HG02885 (cell line): ENCODE results near the gene IRF5.
A peak's percentile ranks its signal among the peaks of the same experiment; 100 is the strongest.
"Not testable (repeated sequence)": the region's sequence is repeated elsewhere in the genome, so short reads cannot be mapped to it uniquely, and the experiment has no call there.

ENCODE experiments used
- ATAC-seq: cut with Tn5 transposase; IDR thresholded peaks from one replicate; pipeline ENCODE4 v1.9.1; 2021; ENCODE audit warnings: mild to moderate bottlenecking; ENCODE audit not compliant: unreplicated experiment, poor library complexity

IRF5 gene

DNA sequence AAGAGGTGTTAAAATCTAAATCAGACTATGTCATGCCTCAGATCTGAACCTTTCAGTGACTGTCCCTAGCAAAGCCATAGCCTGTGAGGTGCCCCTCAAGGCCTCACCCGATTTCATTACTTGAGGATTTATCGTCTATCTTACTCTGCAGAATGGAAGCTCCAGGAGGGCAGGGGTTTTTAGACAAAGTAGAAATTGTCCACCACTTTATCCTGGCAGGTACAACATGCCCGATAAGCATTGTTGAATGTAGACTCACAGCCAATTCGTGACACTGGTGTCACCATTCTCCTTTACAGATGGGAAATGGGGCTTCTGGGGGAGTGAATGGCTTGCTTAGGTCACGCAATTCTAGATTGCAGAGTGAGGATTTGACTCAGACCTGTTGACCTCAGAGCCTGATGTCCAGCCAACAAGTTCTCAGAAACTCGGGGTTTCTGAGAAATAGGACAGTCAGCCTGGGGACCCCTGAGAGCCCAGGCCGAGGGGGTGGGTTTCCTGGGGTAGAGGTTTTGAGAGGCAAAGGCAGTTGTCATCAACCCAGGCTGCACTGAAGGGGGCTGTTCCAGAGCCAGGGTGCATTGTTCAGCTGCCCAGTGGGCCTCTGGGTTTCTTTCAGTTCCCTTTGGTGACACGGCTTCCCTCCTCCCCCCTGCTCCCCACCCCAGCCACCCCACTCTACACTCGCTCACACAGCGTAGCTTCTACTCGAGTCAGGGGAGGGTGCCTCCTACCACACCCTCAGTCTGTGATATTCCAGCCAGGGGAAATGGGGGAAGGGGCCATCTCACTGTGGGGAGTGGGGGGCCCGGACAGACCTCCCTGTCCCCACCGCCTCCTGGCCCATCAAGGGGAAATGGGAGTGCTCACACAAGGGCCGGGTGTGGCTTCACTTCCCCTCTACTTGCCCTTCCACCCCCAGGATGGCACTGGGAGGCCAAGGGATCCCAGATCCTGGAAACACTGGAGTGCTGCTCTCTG lies 3.1 kb upstream of the IRF5 start:
- peak; percentile 46 for ATAC-seq

DNA sequence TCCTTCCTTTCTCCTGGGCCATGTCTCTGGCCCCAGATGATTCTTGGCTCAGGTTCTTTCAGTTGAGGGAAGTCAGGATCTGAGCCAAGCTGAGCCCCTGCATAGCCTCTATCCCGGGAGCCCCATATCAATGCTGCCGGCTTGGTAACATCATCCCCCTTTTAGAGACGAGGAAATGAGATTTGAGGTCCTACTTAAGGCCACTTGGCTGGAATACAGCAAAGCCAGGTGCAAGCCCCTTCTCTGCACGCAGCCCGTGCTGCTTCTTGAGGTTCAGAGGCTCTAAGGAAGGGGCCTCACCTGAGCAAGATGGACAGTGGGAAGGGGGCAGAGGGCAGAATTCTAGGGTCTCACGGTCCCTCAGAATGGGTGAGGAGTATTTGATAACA lies 2.4 kb upstream of the IRF5 start:
- ATAC-seq, result no peak

DNA sequence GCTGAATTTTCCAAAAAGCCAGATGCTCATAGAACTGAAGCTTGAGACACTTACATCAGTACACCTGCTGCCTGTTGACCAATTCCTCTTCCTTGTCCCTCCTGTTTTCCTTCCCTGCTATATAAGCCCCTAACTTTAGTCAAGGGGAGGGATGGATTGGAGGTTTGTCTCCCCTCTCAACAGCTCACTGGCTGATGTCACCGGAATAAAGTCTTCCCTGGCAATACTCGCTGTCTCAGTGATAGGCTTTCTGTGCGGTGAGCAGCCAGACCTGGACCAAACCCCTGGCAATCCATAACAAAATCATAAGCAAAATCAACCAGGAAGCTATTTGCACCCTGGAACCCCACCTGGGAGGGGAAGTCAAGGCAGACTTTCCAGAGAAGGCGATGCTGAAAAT lies 929 bp upstream of the IRF5 start:
- no peak for ATAC-seq

DNA sequence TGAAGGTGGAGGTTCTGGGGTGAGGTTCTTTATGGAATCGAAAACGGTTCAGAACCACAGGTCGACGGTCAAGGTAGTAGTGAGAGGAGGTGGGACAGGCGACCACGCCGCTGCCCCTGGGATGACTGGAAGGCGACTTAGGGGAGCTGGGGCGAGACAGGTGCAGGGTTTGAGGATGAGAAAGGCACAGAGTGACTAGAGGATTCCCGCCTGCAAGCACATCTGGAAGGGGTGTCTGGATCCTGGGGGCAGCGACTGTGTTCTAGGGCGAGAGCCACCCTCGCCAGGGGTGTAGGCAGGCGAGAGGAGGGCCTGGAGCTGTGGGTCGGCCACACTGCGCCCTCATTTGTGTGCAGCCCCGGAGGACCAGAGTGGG lies 468 bp upstream of the IRF5 start:
- no peak for ATAC-seq

DNA sequence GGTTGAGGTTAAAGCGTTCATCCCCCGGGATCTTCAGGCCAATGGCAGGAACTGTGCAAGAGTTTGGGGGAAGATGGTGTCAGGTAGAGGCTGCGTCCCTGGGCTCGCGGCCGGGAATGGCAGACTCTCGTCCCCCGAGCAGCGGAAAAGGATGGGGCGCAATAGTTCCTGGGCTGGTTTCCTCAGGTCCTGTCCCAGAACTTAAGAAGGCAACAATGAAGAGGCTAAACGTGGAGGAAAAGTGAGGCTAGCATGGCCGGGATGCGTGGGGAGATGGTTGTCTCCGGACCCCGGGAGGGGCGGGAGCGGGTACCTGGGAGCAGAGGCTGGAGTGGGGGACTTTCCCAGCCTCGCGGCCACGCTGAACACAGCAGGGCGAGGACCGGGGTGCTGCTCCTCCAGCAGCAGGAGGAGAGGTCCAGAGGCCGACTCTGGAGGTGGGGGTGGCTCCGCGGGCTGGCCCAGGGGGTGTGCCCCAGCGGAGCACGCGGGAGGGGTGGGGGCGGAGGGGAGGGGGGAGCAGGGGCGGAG lies 882 bp downstream of the IRF5 start:
- ATAC-seq, result peak; percentile 16

DNA sequence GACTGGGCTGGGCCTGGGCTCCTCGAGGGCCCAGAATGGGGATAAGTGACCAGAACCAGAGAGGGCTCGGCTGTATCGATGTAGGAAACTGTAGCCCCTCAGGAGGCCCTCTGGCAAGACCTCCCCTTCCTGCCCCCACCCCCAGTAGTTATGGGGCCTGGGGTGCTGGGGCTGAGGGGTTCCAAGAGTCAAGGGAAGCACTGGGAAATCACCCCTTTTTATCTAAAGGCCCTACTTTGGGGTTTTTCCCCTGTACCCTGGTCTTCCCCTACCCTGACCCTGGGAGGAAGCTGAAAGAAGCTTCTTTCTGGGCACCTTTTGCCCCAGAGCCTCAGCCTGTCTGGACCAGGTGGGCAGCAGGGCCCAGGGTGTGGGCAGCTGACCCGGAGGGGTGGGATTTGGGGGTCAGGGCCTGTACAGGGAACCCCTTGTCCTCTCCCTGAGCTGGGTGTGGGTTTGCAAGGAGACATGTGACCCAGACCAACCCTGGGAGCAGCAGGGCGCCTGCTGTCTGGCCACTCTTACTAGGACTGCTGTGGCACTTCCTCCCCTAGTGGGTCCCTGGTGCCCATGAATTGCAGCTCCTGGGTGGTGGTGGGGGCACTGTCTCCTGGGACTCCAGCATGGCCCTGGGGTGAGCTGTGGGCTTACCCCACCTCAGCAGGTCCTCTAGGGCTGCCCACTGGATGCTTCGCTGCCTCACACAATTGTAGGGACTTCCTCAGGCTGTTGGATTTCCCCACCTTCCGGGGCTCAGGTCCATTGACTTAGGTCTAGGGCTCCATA lies 1.5 kb downstream of the IRF5 start:
- peak; percentile 9 for ATAC-seq

DNA sequence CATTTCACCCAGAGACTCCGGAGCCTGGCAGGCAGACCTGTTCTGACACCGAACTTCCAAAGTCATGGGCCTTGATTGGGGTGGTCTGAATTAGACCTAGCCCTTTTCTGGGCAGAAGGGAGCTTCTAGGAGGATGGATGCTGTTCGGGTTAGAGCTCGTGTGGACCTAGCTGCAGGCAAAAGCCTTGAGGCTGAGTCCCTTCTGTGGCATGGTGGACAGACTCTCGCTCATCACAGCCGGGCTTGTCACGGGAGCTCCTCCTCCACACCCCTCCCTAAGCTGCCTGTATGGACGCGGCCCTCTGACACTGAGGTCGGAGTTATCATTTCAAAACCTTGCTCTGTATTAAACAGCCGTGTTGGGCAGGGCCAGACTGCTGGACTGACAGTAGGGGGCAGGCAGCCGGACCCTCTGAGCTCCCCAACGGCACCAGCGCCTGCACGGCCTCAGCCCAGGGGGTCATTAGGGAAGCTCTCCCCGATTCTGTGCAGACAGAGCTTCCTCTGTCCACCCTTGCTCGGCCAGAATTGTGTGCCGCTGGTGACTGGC lies 2.2 kb downstream of the IRF5 start:
- ATAC-seq, result peak; percentile 29

DNA sequence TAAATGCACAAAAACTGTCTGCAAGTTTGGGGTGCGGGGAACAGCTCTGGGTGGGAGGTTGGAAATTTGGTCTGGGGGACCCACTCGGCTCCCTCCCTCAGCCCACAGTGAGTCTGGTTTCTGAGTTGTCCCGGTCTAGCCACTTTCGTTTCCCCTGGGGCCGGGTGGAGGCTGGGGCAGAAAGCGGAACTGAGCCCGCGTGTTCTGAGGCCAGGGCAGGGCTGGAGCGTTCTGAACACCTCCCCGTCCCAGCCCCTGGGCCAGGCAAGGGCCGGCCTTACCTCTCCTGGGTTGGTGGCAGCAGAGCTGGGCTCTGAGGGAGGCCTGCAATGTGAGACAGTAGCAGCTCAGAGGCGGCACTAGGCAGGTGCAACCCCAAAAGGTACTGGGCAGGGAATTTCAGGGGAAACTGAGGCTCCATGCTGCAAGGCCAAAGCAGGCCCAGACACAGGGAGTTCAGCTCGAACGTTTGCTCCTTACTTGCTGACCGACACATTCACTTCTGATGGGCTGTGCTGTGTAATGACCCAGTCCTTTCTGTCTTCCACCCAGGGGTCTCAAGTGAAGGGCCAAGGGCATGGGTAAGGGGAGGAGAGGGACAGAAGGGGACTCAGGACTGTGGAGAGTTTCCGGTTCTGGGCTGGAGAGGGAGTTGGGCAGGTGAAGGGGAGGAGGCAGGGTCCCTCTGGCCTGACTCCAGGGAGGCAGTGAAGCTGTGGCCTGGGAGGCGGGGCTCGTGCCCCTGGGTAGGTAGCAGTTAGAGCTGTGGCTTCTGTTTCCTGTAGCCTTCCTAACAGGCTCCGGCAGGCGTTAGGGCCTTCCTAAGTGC lies 3.0 kb downstream of the IRF5 start:
- peak; percentile 59 for ATAC-seq

DNA sequence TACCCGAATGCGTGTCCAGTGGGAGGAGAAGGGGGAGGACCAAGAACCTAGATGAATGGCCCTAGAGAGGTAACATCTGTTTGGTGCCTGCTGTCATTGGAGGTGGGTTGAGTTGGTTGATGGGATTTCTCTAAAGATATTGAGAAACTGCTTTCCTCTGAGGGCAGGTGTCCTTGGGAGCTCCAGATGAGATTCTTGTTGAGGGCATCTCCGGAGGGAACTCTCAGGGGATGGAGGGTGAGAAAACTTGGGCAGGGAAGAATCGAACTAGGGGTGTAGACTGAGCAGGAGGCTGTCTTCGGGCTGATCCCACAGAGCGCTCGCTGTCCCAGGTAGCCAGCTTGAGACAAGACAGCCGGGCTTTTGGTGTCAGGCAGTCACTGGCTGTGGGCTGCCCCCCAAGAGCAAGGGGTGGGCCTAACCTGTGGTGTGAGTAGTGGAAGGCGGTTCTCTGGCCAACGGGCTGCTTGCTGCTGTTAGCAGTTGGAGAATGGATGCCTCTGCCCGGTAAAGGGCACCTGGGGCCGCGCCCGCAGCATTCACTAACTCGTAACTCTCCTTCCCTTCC lies 3.7 kb downstream of the IRF5 start:
- no peak for ATAC-seq

DNA sequence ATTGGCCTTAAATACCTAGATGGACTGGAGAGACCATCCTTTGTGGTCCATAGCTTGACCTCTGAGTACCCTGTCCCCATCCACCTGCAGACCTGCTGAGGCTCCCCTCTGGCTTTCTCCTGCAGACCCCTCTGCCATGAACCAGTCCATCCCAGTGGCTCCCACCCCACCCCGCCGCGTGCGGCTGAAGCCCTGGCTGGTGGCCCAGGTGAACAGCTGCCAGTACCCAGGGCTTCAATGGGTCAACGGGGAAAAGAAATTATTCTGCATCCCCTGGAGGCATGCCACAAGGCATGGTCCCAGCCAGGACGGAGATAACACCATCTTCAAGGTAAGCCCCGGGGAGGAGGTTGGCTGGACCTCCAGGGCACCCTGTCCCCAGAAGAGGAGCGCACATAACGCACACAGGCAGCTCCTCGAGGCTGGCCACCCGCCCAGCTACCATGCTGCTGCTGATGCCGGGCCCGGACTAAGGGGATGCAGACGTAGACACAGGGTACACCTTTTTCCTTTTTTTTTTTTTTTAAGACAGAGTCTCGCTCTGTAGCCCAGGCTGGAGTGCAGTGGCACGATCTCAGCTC lies 4.3 kb downstream of the IRF5 start:
- no peak for ATAC-seq

DNA sequence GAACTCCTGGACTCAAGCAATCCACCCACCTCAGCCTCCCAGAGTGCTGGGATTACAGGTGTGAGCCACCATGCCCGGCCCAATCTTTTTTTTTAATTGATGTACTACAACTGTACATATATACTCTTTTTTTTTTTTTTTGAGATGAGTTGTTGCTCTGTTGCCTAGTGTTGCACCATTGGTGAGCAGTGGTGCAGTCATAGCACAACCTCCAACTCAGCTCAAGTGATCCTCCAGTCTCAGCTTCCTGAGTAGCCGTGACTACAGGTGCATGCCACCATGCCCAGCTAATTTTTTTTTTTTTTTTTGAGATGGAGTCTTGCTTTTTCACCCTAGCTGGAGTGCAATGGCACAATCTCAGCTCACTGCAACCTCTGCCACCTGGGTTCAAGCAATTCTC lies 5.5 kb downstream of the IRF5 start:
- not testable (repeated sequence) for ATAC-seq

DNA sequence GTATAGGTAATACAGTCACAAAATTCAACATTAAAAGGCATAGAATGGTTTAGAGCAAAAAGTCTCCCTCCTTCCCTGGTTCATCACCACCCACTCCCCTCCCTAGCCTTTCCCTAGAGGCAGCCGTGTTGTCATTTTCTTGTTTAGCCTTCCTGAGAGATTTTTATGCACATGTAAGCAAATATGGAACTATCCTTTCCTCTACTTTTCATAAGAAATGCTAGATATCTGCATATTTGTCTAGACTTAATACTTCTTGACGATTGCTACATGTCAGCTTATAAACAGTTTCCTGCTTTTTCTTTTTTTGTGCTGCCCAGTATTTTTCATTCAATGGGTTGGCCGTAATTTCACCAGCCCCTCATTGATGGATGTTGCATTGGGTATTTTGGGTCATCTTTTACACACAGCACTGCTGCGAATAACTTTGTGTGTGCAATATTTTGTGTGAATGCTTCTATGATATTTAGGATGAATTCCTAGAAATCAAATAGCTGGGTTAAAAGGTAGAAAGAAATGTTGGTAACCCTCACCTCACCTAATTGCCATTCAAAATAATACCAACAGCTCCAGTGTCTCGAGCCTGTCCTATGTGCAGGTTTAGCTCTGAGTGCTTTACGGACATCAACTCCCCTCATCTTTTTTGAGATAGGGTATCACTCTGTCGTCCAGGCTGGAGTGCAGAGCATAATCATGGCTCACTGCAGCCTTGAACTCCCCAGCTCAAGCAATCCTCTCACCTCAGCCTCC lies 6.9 kb downstream of the IRF5 start:
- ATAC-seq, result no peak

DNA sequence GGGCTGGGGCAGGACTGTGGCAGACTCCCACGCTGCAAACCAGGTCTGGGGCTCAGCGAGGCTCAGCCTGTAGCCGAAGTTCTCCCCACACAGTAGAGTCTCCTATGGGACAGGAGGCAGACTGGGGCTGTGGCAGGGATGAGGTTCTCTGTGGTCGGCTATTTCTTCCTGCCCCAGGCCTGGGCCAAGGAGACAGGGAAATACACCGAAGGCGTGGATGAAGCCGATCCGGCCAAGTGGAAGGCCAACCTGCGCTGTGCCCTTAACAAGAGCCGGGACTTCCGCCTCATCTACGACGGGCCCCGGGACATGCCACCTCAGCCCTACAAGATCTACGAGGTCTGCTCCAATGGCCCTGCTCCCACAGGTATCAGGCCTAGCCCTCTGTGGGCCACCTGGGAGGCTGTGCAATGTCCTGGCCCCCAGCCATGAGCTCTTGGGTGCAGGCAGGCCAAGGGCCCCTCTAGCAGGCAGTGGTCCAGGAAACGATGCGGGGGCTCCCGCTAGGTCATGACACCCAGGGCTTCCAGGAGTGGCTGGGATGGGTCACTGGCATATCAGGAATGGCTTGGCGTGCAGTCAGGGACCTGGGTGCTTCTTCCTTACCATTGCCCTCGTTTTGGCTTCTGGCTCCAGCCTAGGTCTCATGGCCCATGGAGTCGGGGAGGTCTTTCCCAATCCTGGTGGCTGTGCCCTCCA lies 8.1 kb downstream of the IRF5 start:
- no peak for ATAC-seq

DNA sequence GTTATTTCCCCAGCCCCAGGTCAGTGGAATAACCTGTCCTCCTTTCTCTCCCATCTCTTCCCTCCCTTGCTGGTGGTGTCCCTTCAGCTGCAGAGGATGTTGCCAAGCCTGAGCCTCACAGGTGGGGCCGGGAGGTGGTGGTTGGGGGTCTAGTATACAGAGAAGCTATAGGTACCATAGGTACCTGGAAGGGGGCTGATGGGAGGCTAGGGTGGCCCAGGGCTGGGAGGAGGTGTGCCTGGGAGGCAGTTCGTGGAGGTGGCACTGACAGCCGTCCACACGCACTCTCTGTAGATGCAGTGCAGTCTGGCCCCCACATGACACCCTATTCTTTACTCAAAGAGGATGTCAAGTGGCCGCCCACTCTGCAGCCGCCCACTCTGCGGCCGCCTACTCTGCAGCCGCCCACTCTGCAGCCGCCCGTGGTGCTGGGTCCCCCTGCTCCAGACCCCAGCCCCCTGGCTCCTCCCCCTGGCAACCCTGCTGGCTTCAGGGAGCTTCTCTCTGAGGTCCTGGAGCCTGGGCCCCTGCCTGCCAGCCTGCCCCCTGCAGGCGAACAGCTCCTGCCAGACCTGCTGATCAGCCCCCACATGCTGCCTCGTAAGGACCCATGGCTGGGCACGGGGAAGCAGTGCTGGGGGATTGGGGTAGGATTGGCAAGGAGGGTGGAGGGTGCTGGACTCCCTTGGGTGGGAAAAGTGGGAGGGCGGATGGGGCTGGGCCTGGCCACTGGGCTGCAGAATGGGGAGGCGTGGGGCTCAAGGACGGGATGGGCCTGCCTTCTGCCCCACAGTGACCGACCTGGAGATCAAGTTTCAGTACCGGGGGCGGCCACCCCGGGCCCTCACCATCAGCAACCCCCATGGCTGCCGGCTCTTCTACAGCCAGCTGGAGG lies 9.5 kb downstream of the IRF5 start:
- no peak for ATAC-seq

DNA sequence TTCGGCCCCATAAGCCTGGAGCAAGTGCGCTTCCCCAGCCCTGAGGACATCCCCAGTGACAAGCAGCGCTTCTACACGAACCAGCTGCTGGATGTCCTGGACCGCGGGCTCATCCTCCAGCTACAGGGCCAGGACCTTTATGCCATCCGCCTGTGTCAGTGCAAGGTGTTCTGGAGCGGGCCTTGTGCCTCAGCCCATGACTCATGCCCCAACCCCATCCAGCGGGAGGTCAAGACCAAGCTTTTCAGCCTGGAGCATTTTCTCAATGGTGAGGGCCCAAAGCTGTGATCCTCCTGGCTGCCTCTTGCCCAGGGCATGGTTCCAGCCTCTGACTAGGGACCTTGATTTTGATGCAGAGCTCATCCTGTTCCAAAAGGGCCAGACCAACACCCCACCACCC lies 10.1 kb downstream of the IRF5 start:
- no peak for ATAC-seq

DNA sequence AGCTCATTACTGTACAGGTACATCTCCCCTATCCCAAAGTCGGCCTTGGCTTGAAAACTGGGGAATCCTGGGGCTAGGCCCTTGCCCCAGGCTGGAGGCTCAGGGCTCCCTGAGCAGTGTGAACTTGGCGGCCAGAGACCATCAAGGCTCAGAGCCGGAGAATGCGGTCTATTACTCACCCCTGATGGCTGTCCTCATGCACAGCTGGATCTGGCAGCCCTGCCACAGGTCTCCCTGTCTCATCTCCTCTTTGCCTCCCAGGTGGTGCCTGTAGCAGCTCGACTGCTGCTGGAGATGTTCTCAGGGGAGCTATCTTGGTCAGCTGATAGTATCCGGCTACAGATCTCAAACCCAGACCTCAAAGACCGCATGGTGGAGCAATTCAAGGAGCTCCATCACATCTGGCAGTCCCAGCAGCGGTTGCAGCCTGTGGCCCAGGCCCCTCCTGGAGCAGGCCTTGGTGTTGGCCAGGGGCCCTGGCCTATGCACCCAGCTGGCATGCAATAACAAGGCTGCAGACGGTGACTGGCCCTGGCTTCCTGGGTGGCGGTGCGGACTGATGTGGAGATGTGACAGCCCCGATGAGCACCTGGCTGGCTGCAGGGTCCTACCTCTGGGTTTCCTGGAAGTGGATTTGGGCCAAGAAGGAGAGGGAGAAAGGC lies 10.7 kb downstream of the IRF5 start:
- no peak for ATAC-seq
